HepG2 (cell line): ENCODE measurements around the gene DNAJC19. TPM values are rescaled to one million over a fixed set of nuclear protein-coding genes. Genes with fewer than 3 reads are reported as not detected.
"Not testable (repeated sequence)": the region's sequence is repeated elsewhere in the genome, so short reads cannot be mapped to it uniquely, and the experiment has no call there.

ENCODE experiments used
- ATAC-seq: fragments of 200-7000 bp; cut with Tn5 transposase; 3 replicates; pipeline ENCODE4 v1.9.1; 2020; ENCODE audit warnings: mild to moderate bottlenecking, moderate library complexity
- BruUV-seq: library from RNA; stranded (reverse); fragments of 400-500 nt; replicated peaks from 2 replicates; lab custom pipeline; 2021; lab: Mats Ljungman, UMichigan
- CTCF ChIA-PET: fragments of 300-600 bp; formaldehyde crosslinking; extraction: SDS; loops from one replicate; lab custom pipeline; 2021; ENCODE audit warnings: low total read pairs, inconsistent platforms, low intra/inter-chr PET ratio; lab: Yijun Ruan, JAX
- POLR2A ChIA-PET: fragments of 350-600 bp; sonication (Branson Sonifier 250); formaldehyde crosslinking; loops from one replicate; lab custom pipeline; 2020; ENCODE audit warnings: antibody characterized with exemption, inconsistent platforms; lab: Yijun Ruan, JAX
- DNase-seq: peaks from one replicate; pipeline ENCODE4 v3.0.0-alpha.2; 2015; ENCODE audit warnings: low spot score
- FAIRE-seq: peaks from 3 replicates; lab custom pipeline; 2011; peaks lifted over from hg19 to GRCh38; lab: Jason Lieb, UNC
- H2AFZ ChIP-seq: one replicate; pipeline ENCODE4 v1.6.1; 2011; ENCODE audit warnings: low read length, inconsistent platforms
- H3K27ac ChIP-seq: fragments of 300-600 bp; 3 replicates; pipeline ENCODE4 v1.8.0; 2011; ENCODE audit warnings: mixed run types, mild to moderate bottlenecking, mixed read lengths, low read length, inconsistent platforms; ENCODE audit not compliant: insufficient read depth; ENCODE audit errors: extremely low read length
- H3K27me3 ChIP-seq, 2 experiments: fragments of 200-600 bp in 1 of 2; 2 replicates in 1 of 2; 3 replicates in 1 of 2; pipeline versions ENCODE4 v1.6.0 to v1.8.0; 2011; ENCODE audit warnings: low read length in 2 of 2, mild to moderate bottlenecking in 2 of 2, moderate library complexity in 2 of 2, inconsistent platforms in 1 of 2; ENCODE audit not compliant: insufficient read depth in 2 of 2, control insufficient read depth in 1 of 2
- H3K36me3 ChIP-seq, 2 experiments: fragments of 200-600 bp in 1 of 2; replicated peaks in 1 of 2; 2 replicates in 1 of 2; 3 replicates in 1 of 2; pipeline versions ENCODE4 v1.5.1 to v1.8.0; 2011; ENCODE audit warnings: low read length in 2 of 2, inconsistent platforms in 1 of 2; ENCODE audit not compliant: insufficient read depth in 2 of 2, control insufficient read depth in 1 of 2
- H3K4me1 ChIP-seq: 2 replicates; pipeline ENCODE4 v1.5.1; 2012; ENCODE audit warnings: low read length, inconsistent platforms; ENCODE audit not compliant: insufficient read depth
- H3K4me2 ChIP-seq: 2 replicates; pipeline ENCODE4 v1.6.0; 2011; ENCODE audit warnings: low read depth, low read length, inconsistent platforms
- H3K4me3 ChIP-seq, 3 experiments: fragments of 200-600 bp in 1 of 3; sonication (generic), shearing (Covaris generic) in 1 of 3; replicated peaks in 1 of 3; 2 replicates each; pipeline ENCODE4 v1.5.1; 2011 to 2016; ENCODE audit warnings: low read length in 3 of 3, inconsistent platforms in 2 of 3, low read depth in 2 of 3, mild to moderate bottlenecking in 2 of 3, control low read depth in 1 of 3, mixed read lengths in 1 of 3; ENCODE audit not compliant: insufficient read depth in 1 of 3
- H3K79me2 ChIP-seq: one replicate; pipeline ENCODE4 v1.6.1; 2011; ENCODE audit warnings: low read length, inconsistent platforms; ENCODE audit not compliant: insufficient read depth
- H3K9ac ChIP-seq: 2 replicates; pipeline ENCODE4 v1.6.0; 2011; ENCODE audit warnings: mild to moderate bottlenecking, low read depth, low read length, inconsistent platforms; ENCODE audit not compliant: insufficient read depth
- H3K9me3 ChIP-seq: 2 replicates; pipeline ENCODE4 v1.5.1; 2012; ENCODE audit warnings: mild to moderate bottlenecking, low read length
- H4K20me1 ChIP-seq: 2 replicates; pipeline ENCODE4 v1.6.0; 2011; ENCODE audit warnings: inconsistent platforms, mild to moderate bottlenecking, low read length, moderate library complexity; ENCODE audit not compliant: insufficient read depth
- CAMTA2 ChIP-seq: sonication (generic); formaldehyde crosslinking; IDR thresholded peaks from 2 replicates; pipeline ENCODE4 v1.4.0; 2020; ENCODE audit warnings: mild to moderate bottlenecking, missing genetic modification reagents, borderline replicate concordance
- MAFF ChIP-seq: IDR thresholded peaks from 2 replicates; pipeline ENCODE4 v1.6.1; 2011; ENCODE audit warnings: low read depth, low read length, improper control_type of control experiment
- SRSF4 ChIP-seq: fragments of 200-400 bp; formaldehyde crosslinking; IDR thresholded peaks from one replicate; pipeline ENCODE4 v1.6.1; 2018; ENCODE audit warnings: mild to moderate bottlenecking, low read depth, low read length, moderate library complexity; ENCODE audit not compliant: poor library complexity, severe bottlenecking
- ZMYM4 ChIP-seq: sonication (generic); formaldehyde crosslinking; IDR thresholded peaks from 2 replicates; pipeline ENCODE4 v1.8.1; 2023; ENCODE audit warnings: mild to moderate bottlenecking, missing genetic modification reagents
- ZNF124 ChIP-seq: sonication (generic); formaldehyde crosslinking; IDR thresholded peaks from 2 replicates; pipeline ENCODE4 v1.4.0; 2020; ENCODE audit warnings: missing genetic modification reagents
- ZNF230 ChIP-seq: sonication (generic); formaldehyde crosslinking; IDR thresholded peaks from 2 replicates; pipeline ENCODE4 v1.4.0; 2020; ENCODE audit warnings: mild to moderate bottlenecking, missing genetic modification reagents
- ZSCAN12 ChIP-seq: sonication (generic); formaldehyde crosslinking; IDR thresholded peaks from 2 replicates; pipeline ENCODE4 v1.9.0; 2021; ENCODE audit warnings: mild to moderate bottlenecking, missing genetic modification reagents
- ZSCAN30 ChIP-seq: sonication (generic); formaldehyde crosslinking; IDR thresholded peaks from 2 replicates; pipeline ENCODE4 v1.5.0; 2020; ENCODE audit warnings: mild to moderate bottlenecking, missing genetic modification reagents
- WGBS: methylation state at CpG from one replicate; pipeline ENCODE4 v1.1.6; 2017; ENCODE audit warnings: low lambda C conversion rate; 5-methylcytosine and 5-hydroxymethylcytosine counted together
- in situ Hi-C: cut with HindIII; loops from 2 replicates; pipeline ENCODE4 v1.10.0; 2017; ENCODE audit warnings: low pct_unique_long_range_greater_than_20kb; ENCODE audit not compliant: extremely low pct_ligation_motif_present
- intact Hi-C: fragments of 100-400 bp; cut with micrococcal nuclease; formaldehyde crosslinking; loops from one replicate; pipeline ENCODE4 v1.10.0; 2022; ENCODE audit not compliant: unreplicated experiment
- polyA plus RNA-seq, 8 experiments: library from polyadenylated mRNA; depleted of rRNA in 3 of 8; stranded (reverse) in 7 of 8; unstranded in 1 of 8; fragments of >200 nt; fragmentation: Illumina TruSeq in 4 of 8; extraction: Trizol in 4 of 8; gene quantifications; 2 replicates each; pipeline versions ENCODE4 v1.2.1 to v1.2.3, GENCODE V29; 2011 to 2016; ENCODE audit warnings: low read depth in 4 of 8, missing spikeins in 1 of 8, mixed read lengths in 1 of 8; ENCODE audit not compliant: insufficient read depth in 1 of 8
- total RNA-seq, 5 experiments: library from RNA; depleted of rRNA; stranded (reverse); fragments of >200 nt; fragmentation: Illumina TruSeq; extraction: Trizol; gene quantifications; 2 replicates each; pipeline ENCODE4 v1.2.3, GENCODE V29; 2016; ENCODE audit warnings: low read depth in 1 of 5
- TF ChIP-seq, protein P1 (sequence below): sonication (generic); formaldehyde crosslinking; IDR thresholded peaks from 2 replicates; pipeline ENCODE4 v1.8.0; 2023; ENCODE audit warnings: mild to moderate bottlenecking, missing genetic modification reagents
- TF ChIP-seq, protein P2 (sequence below): sonication (generic); formaldehyde crosslinking; IDR thresholded peaks from 2 replicates; pipeline ENCODE4 v1.8.0; 2022; ENCODE audit warnings: missing genetic modification reagents, mild to moderate bottlenecking, moderate library complexity, borderline replicate concordance
- TF ChIP-seq, protein P3 (sequence below): sonication (generic); formaldehyde crosslinking; IDR thresholded peaks from 2 replicates; pipeline ENCODE4 v1.4.0; 2020; ENCODE audit warnings: missing genetic modification reagents

Gene DNAJC19
- total and polyA plus RNA-seq, 2 of the 13 experiments (the other 11 are each of a cell fraction or from before 2014, with no cell fraction given), result 51.1 to 75.8 TPM

DNA sequence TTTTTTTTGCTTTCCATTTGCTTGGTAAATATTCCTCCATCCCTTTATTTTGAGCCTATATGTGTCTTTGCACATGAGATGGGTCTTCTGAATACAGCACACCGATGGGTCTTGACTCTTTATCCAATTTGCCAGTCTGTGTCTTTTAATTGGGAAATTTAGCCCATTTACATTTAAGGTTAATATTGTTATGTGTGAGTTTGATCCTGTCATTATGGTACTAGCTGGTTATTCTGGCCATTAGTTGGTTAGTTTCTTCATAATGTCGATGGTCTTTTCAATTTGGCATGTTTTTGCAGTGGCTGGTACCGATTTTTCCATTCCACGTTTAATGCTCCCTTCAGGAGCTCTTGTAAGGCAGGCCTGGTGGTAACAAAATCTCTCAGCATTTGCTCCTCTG is 12.8 kb upstream of the DNAJC19 start:
- H4K20me1 ChIP-seq, H3K79me2 ChIP-seq, DNase-seq, CTCF ChIA-PET, H3K27ac ChIP-seq, ATAC-seq, intact Hi-C loops, H3K9me3 ChIP-seq, H3K4me2 ChIP-seq, in situ Hi-C loops, H3K36me3 ChIP-seq, FAIRE-seq, H3K27me3 ChIP-seq, H3K4me3 ChIP-seq, H2AFZ ChIP-seq, BruUV-seq, H3K9ac ChIP-seq: not testable (repeated sequence)
- 2% methylated on average over 4 of the region's 4 CpGs for WGBS
- POLR2A ChIA-PET, result interaction anchor here (1.6 kb wide), 1 partner anchor 13 kb away, joined by 3 read pairs; the partner anchor contains the start of gene DNAJC19
- H3K4me1 ChIP-seq, result peaks cover 15% of the 10 kb centered on the region; the same call in 1 of the 2 replicates

DNA sequence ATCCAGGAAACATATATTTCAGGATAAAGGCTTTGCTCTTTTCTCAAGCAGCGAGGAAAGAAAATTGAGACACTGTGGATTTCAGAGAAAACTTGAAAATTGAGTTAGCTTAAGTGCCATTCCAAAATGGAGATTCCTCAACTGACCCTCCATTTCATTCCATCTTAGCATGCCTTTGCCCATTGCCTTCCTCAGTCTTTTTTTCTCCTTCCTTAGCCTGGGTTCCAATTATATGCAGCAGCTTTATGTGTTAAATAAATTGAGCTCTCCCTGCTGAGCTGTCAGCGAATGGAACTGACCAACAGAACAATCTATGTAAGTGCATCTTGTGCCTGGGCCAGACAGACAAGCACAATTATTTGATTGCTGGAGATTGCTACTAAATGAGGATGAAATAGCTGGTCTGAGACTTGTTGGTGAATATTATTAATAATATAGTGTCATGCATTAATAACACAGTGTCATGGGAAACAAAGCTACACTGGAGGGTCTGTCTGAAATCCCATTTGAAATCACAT is 6.9 kb upstream of the DNAJC19 start:
- 5% methylated on average over 2 of the region's 2 CpGs for WGBS
- TF ChIP-seq SRSF4 (no peak), ZSCAN30 (no peak), MAFF (no peak), ZMYM4 (CRISPR knock-in tag) (no peak), CAMTA2 (CRISPR knock-in tag) (no peak), ZSCAN12 (CRISPR knock-in tag) (no peak), ZNF124 (no peak), ZNF230 (CRISPR knock-in tag) (no peak)
- TF ChIP-seq, protein P1, sequence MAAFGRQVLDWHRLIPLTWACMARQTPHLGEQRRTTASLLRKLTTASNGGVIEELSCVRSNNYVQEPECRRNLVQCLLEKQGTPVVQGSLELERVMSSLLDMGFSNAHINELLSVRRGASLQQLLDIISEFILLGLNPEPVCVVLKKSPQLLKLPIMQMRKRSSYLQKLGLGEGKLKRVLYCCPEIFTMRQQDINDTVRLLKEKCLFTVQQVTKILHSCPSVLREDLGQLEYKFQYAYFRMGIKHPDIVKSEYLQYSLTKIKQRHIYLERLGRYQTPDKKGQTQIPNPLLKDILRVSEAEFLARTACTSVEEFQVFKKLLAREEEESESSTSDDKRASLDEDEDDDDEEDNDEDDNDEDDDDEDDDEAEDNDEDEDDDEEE (CRISPR knock-in tag), result no peak
- TF ChIP-seq, protein P2, sequence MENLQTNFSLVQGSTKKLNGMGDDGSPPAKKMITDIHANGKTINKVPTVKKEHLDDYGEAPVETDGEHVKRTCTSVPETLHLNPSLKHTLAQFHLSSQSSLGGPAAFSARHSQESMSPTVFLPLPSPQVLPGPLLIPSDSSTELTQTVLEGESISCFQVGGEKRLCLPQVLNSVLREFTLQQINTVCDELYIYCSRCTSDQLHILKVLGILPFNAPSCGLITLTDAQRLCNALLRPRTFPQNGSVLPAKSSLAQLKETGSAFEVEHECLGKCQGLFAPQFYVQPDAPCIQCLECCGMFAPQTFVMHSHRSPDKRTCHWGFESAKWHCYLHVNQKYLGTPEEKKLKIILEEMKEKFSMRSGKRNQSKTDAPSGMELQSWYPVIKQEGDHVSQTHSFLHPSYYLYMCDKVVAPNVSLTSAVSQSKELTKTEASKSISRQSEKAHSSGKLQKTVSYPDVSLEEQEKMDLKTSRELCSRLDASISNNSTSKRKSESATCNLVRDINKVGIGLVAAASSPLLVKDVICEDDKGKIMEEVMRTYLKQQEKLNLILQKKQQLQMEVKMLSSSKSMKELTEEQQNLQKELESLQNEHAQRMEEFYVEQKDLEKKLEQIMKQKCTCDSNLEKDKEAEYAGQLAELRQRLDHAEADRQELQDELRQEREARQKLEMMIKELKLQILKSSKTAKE, result no peak
- TF ChIP-seq, protein P3, sequence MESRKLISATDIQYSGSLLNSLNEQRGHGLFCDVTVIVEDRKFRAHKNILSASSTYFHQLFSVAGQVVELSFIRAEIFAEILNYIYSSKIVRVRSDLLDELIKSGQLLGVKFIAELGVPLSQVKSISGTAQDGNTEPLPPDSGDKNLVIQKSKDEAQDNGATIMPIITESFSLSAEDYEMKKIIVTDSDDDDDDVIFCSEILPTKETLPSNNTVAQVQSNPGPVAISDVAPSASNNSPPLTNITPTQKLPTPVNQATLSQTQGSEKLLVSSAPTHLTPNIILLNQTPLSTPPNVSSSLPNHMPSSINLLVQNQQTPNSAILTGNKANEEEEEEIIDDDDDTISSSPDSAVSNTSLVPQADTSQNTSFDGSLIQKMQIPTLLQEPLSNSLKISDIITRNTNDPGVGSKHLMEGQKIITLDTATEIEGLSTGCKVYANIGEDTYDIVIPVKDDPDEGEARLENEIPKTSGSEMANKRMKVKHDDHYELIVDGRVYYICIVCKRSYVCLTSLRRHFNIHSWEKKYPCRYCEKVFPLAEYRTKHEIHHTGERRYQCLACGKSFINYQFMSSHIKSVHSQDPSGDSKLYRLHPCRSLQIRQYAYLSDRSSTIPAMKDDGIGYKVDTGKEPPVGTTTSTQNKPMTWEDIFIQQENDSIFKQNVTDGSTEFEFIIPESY (CRISPR knock-in tag), result no peak

More for the DNA sequence above, 6.9 kb upstream of the DNAJC19 start:
- Histone ChIP-seq H3K27ac (no peak overlapping the region), H3K4me2 (no peak overlapping the region), H4K20me1 (no peaks in the 10 kb centered on the region), H2AFZ (no peak overlapping the region), H3K27me3 (peaks cover 0 to 2% of the 10 kb centered on the region in 2 experiments; a peak in 1 of 5 replicates), H3K4me3 (no peak overlapping the region), H3K36me3 (no peaks in the 10 kb centered on the region), H3K4me1 (no peaks in the 10 kb centered on the region), H3K9me3 (no peaks in the 10 kb centered on the region), H3K79me2 (no peaks in the 10 kb centered on the region), H3K9ac (no peak overlapping the region)
- intact Hi-C loops, result no loop called here
- POLR2A ChIA-PET, result no interaction called here
- DNase-seq (no peak), FAIRE-seq (no peak), ATAC-seq (no peak)
- BruUV-seq, result no TSS peak
- in situ Hi-C loops, result loop anchor here (25.0 kb wide), 1 partner anchor 384 kb away; the partner anchor contains the start of gene TTC14
- CTCF ChIA-PET, result no interaction called here
